ENCODE data around the gene TNS1. TPM values are rescaled to one million over a fixed set of nuclear protein-coding genes. Genes with fewer than 3 reads are reported as not detected.

The TNS1 gene
- polyA plus RNA-seq, 1 experiment = 19.7 TPM

DNA sequence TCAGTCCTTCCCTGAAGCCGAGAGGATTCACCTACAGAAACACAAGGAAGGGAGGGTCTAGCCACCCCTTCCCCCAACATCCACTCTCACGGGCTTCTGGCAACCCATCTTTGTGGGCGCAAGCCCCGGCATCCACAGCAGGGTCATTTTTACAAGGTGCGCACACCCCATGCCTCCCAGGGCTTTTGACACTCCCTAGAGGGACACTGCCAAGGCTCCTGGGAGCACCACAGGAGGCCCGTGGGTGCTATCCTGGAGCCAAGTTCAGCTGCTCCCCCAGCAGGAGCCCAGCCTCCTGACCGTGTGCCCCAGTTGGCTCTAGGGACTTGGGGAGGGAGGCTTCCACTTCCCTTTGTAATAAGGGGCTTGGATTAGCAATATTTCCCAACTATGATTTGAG lies 251.6 kb downstream of the TNS1 start:
- H3K9me3 ChIP-seq (ENCODE audit: control insufficient read depth, insufficient read depth, low read length) = no peaks in the 10 kb centered on the region
- peaks cover 6% of the 10 kb centered on the region for H3K27me3 ChIP-seq (ENCODE audit: control insufficient read depth, insufficient read depth, low read length)
- TF ChIP-seq, protein P1, sequence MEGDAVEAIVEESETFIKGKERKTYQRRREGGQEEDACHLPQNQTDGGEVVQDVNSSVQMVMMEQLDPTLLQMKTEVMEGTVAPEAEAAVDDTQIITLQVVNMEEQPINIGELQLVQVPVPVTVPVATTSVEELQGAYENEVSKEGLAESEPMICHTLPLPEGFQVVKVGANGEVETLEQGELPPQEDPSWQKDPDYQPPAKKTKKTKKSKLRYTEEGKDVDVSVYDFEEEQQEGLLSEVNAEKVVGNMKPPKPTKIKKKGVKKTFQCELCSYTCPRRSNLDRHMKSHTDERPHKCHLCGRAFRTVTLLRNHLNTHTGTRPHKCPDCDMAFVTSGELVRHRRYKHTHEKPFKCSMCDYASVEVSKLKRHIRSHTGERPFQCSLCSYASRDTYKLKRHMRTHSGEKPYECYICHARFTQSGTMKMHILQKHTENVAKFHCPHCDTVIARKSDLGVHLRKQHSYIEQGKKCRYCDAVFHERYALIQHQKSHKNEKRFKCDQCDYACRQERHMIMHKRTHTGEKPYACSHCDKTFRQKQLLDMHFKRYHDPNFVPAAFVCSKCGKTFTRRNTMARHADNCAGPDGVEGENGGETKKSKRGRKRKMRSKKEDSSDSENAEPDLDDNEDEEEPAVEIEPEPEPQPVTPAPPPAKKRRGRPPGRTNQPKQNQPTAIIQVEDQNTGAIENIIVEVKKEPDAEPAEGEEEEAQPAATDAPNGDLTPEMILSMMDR (IDR thresholded peaks at IDR 0.05; ENCODE audit: low read depth, low read length) = no peak
- no peak overlapping the region for H3K4me3 ChIP-seq (ENCODE audit: low read depth, low read length)
- H3K27ac ChIP-seq (ENCODE audit: low read depth, low read length) = no peak overlapping the region
- ChIA-PET CTCF (no interaction called here), POLR2A (no interaction called here)
- no peak for DNase-seq (ENCODE audit: low read depth, low spot score)

Small RNA genes within 50 kb of the gene (small RNA-seq; reads per million reads assigned to genes)
- not detected for gene MIR6809 (ENCODE audit: insufficient read length, low read depth)

Other genes starting within 250 kb of the TNS1 start
- not detected in 2 replicates for gene RUFY4, start 66.3 kb upstream of the TNS1 start, polyA plus RNA-seq (2011; rRNA removed)
- not detected in 2 replicates for gene CXCR2, start 123.0 kb upstream of the TNS1 start, polyA plus RNA-seq (2011; rRNA removed)
- gene CXCR1, start 164.0 kb upstream of the TNS1 start, polyA plus RNA-seq (2011; rRNA removed) = not detected in 2 replicates
- gene ARPC2, start 214.2 kb upstream of the TNS1 start, polyA plus RNA-seq (2011; rRNA removed) = 548 and 666 TPM in 2 replicates

Measured in AG04450 (cell line).